ENCODE results near the gene GALNT9. TPM values are rescaled to one million over a fixed set of nuclear protein-coding genes. Genes with fewer than 3 reads are reported as not detected.

GALNT9 gene
- total RNA-seq, 6 experiments from 2014 or later: not detected

- no peak overlapping the region for H3K27ac Mint-ChIP-seq
- DNase-seq: no peak
- H3K27me3 Mint-ChIP-seq (ENCODE audit: insufficient read depth): peaks cover 33% of the 10 kb centered on the region
- H3K36me3 Mint-ChIP-seq (ENCODE audit: low read depth): peaks cover 13% of the 10 kb centered on the region
- TF ChIP-seq CTCF (IDR thresholded peaks at IDR 0.05): no peak
- no peaks in the 10 kb centered on the region for H3K4me1 Mint-ChIP-seq (ENCODE audit: low read depth)
- H3K9me3 Mint-ChIP-seq: peaks cover 19% of the 10 kb centered on the region
- H3K4me3 Mint-ChIP-seq: no peak overlapping the region
Measured at GRCh38 chr12:132340266-132341035, 11.1 kb upstream of the GALNT9 start.

GRCh38 chr12:132339856-132340255 lies 10.5 kb upstream of the GALNT9 start:
- Mint-ChIP-seq H3K36me3 (ENCODE audit: low read depth) (peaks cover 13% of the 10 kb centered on the region), H3K9me3 (peaks cover 19% of the 10 kb centered on the region), H3K27me3 (ENCODE audit: insufficient read depth) (peaks cover 34% of the 10 kb centered on the region), H3K27ac (no peak overlapping the region), H3K4me3 (no peak overlapping the region), H3K4me1 (ENCODE audit: low read depth) (no peaks in the 10 kb centered on the region)
- TF ChIP-seq CTCF (IDR thresholded peaks at IDR 0.05): no peak
- no peak for DNase-seq

- peaks cover 13% of the 10 kb centered on the region for H3K36me3 Mint-ChIP-seq (ENCODE audit: low read depth)
- no peak for DNase-seq
- TF ChIP-seq CTCF (IDR thresholded peaks at IDR 0.05): no peak
- H3K4me3 Mint-ChIP-seq: no peak overlapping the region
- H3K9me3 Mint-ChIP-seq: peaks cover 19% of the 10 kb centered on the region
- peaks cover 25% of the 10 kb centered on the region for H3K27me3 Mint-ChIP-seq (ENCODE audit: insufficient read depth)
- H3K27ac Mint-ChIP-seq: no peak overlapping the region
- H3K4me1 Mint-ChIP-seq (ENCODE audit: low read depth): no peaks in the 10 kb centered on the region
Measured at GRCh38 chr12:132338781-132339180, 9.4 kb upstream of the GALNT9 start.

GRCh38 chr12:132338311-132338710 lies 8.9 kb upstream of the GALNT9 start:
- no peak overlapping the region for H3K4me3 Mint-ChIP-seq
- H3K36me3 Mint-ChIP-seq (ENCODE audit: low read depth): peaks cover 13% of the 10 kb centered on the region
- H3K27me3 Mint-ChIP-seq (ENCODE audit: insufficient read depth): peaks cover 25% of the 10 kb centered on the region
- DNase-seq: no peak
- no peak for TF ChIP-seq CTCF (IDR thresholded peaks at IDR 0.05)
- no peaks in the 10 kb centered on the region for H3K4me1 Mint-ChIP-seq (ENCODE audit: low read depth)
- no peak overlapping the region for H3K27ac Mint-ChIP-seq
- peaks cover 19% of the 10 kb centered on the region for H3K9me3 Mint-ChIP-seq

GRCh38 chr12:132337557-132337956 lies 8.2 kb upstream of the GALNT9 start:
- Mint-ChIP-seq H3K4me3 (no peak overlapping the region), H3K27me3 (ENCODE audit: insufficient read depth) (peaks cover 25% of the 10 kb centered on the region), H3K27ac (no peak overlapping the region), H3K9me3 (peaks cover 13% of the 10 kb centered on the region), H3K36me3 (ENCODE audit: low read depth) (peaks cover 7% of the 10 kb centered on the region), H3K4me1 (ENCODE audit: low read depth) (no peaks in the 10 kb centered on the region)
- TF ChIP-seq CTCF (IDR thresholded peaks at IDR 0.05): no peak
- no peak for DNase-seq
